Esophagus (tissue), 2 donors: ENCODE results near the gene ZYG11B. TPM values are rescaled to one million over a fixed set of nuclear protein-coding genes. Genes with fewer than 3 reads are reported as not detected.
"Not testable (repeated sequence)": the region's sequence is repeated elsewhere in the genome, so short reads cannot be mapped to it uniquely, and the experiment has no call there.

ENCODE experiments used
- H3K27ac ChIP-seq, 2 donors: one replicate each; pipeline ENCODE4 v1.5.1; 2013; ENCODE audit warnings: low read depth in 2 of 2, mild to moderate bottlenecking in 2 of 2, inconsistent platforms in 1 of 2, low read length in 1 of 2, moderate library complexity in 1 of 2
- H3K27me3 ChIP-seq, 2 donors: one replicate each; pipeline ENCODE4 v1.6.1; 2013; ENCODE audit warnings: low read length in 2 of 2, control low read depth in 1 of 2, mild to moderate bottlenecking in 1 of 2; ENCODE audit not compliant: insufficient read depth in 2 of 2, control insufficient read depth in 1 of 2
- H3K36me3 ChIP-seq, 2 donors: one replicate each; pipeline ENCODE4 v1.6.1; 2013; ENCODE audit warnings: low read length in 1 of 2; ENCODE audit not compliant: control insufficient read depth in 2 of 2, insufficient read depth in 2 of 2
- H3K4me1 ChIP-seq, 2 donors: one replicate each; pipeline ENCODE4 v1.6.1; 2013; ENCODE audit warnings: low read length in 1 of 2; ENCODE audit not compliant: control insufficient read depth in 2 of 2, insufficient read depth in 2 of 2
- H3K4me3 ChIP-seq, 2 donors: one replicate each; pipeline ENCODE4 v1.5.1; 2013; ENCODE audit warnings: low read length in 2 of 2, mild to moderate bottlenecking in 2 of 2, low read depth in 1 of 2, moderate library complexity in 1 of 2
- H3K9me3 ChIP-seq, 2 donors: one replicate each; pipeline ENCODE4 v1.6.1; 2013; ENCODE audit warnings: mild to moderate bottlenecking in 2 of 2, low read depth in 1 of 2, low read length in 1 of 2, moderate library complexity in 1 of 2; ENCODE audit not compliant: control insufficient read depth in 2 of 2, insufficient read depth in 1 of 2
- WGBS, 2 donors: extraction: QIAGEN DNeasy Blood & Tissue Kit; methylation state at CpG; one replicate each; pipeline ENCODE4 v1.1.7; 2013; 5-methylcytosine and 5-hydroxymethylcytosine counted together
- polyA plus RNA-seq, 2 donors: library from polyadenylated mRNA; stranded (reverse); fragments of 200-250 nt; gene quantifications; one replicate each; pipeline ENCODE4 v1.2.3, GENCODE V29; 2013
- donor health status: healthy with polysubstance abuse.
- donor health status: Bipolar disorder and iron deficiency.

Gene ZYG11B
- polyA plus RNA-seq, 2 donors = 3.4 TPM

DNA sequence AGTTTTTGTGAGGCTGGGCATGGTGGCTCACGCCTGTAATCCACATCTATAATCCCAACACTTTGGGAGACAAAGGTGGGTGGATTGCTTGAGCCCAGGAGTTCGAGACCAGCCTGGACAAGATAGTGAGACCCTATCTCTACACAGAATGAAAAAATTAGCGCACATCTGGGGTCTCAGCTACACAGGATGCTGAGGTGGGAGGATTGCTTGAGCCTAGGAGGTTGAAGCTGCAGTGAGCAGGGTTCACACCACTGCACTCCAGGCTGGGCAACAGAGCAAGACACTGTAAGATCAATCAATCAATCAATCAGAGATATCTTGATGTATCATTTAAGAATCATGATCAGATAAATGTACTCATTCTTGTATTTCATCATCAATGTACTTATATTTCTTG is 7.1 kb downstream of the ZYG11B start:
- Histone ChIP-seq H3K27me3 (no peaks in the 10 kb centered on the region), H3K4me1 (peaks cover 0 to under 1% of the 10 kb centered on the region in 2 donors), H3K27ac (no peak overlapping the region), H3K9me3 (no peaks in the 10 kb centered on the region), H3K36me3 (no peaks in the 10 kb centered on the region), H3K4me3 (no peak overlapping the region)
- WGBS, 2 donors = 94 to 97% methylated on average over 3 of the region's 3 CpGs

GRCh38 chr1:52735371-52735770 is 9.1 kb downstream of the ZYG11B start:
- H3K27ac ChIP-seq, H3K4me3 ChIP-seq, H3K4me1 ChIP-seq, H3K36me3 ChIP-seq, H3K9me3 ChIP-seq, H3K27me3 ChIP-seq: not testable (repeated sequence)
- 95% methylated on average over 9 of the region's 9 CpGs for WGBS, 2 donors

GRCh38 chr1:52738148-52738547 is 11.9 kb downstream of the ZYG11B start:
- no peaks in the 10 kb centered on the region for H3K9me3 ChIP-seq
- no peaks in the 10 kb centered on the region for H3K36me3 ChIP-seq
- no peak overlapping the region for H3K27ac ChIP-seq
- WGBS, 2 donors = 84 to 86% methylated on average over 5 of the region's 5 CpGs
- no peaks in the 10 kb centered on the region for H3K27me3 ChIP-seq
- no peaks in the 10 kb centered on the region for H3K4me1 ChIP-seq
- H3K4me3 ChIP-seq = no peak overlapping the region

- H3K36me3 ChIP-seq = no peaks in the 10 kb centered on the region
- H3K4me3 ChIP-seq = no peak overlapping the region
- WGBS, 2 donors = 89 to 91% methylated on average over 10 of the region's 10 CpGs
- no peaks in the 10 kb centered on the region for H3K27me3 ChIP-seq
- no peaks in the 10 kb centered on the region for H3K9me3 ChIP-seq
- H3K4me1 ChIP-seq = no peaks in the 10 kb centered on the region
- H3K27ac ChIP-seq = no peak overlapping the region
These were observed 12.6 kb downstream of the ZYG11B start for GRCh38 chr1:52738893-52739292.

- WGBS, 2 donors = 87 to 89% methylated on average over 4 of the region's 4 CpGs
- Histone ChIP-seq H3K27ac (no peak overlapping the region), H3K4me1 (no peaks in the 10 kb centered on the region), H3K36me3 (no peaks in the 10 kb centered on the region), H3K9me3 (no peaks in the 10 kb centered on the region), H3K27me3 (no peaks in the 10 kb centered on the region), H3K4me3 (no peak overlapping the region)
These were observed 13.6 kb downstream of the ZYG11B start for GRCh38 chr1:52739699-52740467.

DNA sequence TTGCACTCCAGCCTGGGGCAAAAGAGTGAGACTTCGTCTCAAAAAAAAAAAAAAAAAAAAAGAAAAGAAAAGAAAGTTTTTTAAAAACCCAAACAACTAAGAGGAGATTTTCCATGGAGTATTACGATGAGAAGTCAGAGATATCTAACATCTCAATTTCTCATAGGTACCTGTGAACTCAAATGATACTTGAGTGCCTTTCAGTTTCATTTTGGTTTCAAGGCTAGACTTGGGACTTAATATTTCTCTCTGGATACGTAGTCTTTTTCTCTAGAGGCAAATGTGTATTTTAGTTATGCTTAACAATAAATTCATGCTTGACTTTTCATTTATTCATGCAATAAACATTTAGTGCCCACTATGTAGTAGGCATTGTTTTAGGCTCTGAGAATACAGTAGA is 15.0 kb downstream of the ZYG11B start:
- Histone ChIP-seq H3K9me3 (no peaks in the 10 kb centered on the region), H3K4me3 (no peak overlapping the region), H3K27me3 (no peaks in the 10 kb centered on the region), H3K36me3 (no peaks in the 10 kb centered on the region), H3K4me1 (no peaks in the 10 kb centered on the region), H3K27ac (no peak overlapping the region)
- 79 to 86% methylated on average over 3 of the region's 3 CpGs for WGBS, 2 donors

DNA sequence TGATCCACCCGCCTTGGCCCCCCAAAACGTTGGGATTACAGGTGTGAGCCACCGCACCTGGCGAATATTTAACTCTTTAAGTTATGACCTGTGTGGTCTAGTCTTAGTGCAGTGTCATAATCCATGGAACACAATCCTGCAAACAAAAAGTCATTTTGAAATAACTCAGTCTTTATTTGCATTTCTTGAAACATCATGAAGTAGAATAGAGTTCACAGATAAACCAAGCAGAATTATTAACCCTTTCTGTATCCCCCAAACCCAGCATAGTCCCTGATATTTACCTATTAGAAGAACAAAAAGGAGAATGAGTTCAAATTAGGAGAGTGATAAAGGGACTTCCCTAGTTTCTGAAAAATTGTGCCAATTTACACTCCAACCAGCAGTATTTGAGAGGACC is 19.9 kb downstream of the ZYG11B start:
- 75 to 77% methylated on average over 4 of the region's 4 CpGs for WGBS, 2 donors
- Histone ChIP-seq H3K36me3 (no peaks in the 10 kb centered on the region), H3K27me3 (no peaks in the 10 kb centered on the region), H3K27ac (no peak overlapping the region), H3K9me3 (no peaks in the 10 kb centered on the region), H3K4me3 (no peak overlapping the region), H3K4me1 (no peaks in the 10 kb centered on the region)

- Histone ChIP-seq H3K4me3 (no peak overlapping the region), H3K4me1 (no peaks in the 10 kb centered on the region), H3K27ac (no peak overlapping the region), H3K36me3 (no peaks in the 10 kb centered on the region), H3K9me3 (no peaks in the 10 kb centered on the region), H3K27me3 (no peaks in the 10 kb centered on the region)
- 91% methylated on average over 1 of the region's 1 CpG for WGBS, 2 donors
These were observed 21.2 kb downstream of the ZYG11B start for GRCh38 chr1:52747450-52747849.

GRCh38 chr1:52748119-52748518 is 21.9 kb downstream of the ZYG11B start:
- no peak overlapping the region for H3K27ac ChIP-seq
- H3K27me3 ChIP-seq = no peaks in the 10 kb centered on the region
- no peak overlapping the region for H3K4me3 ChIP-seq
- H3K36me3 ChIP-seq = no peaks in the 10 kb centered on the region
- H3K9me3 ChIP-seq = no peaks in the 10 kb centered on the region
- no peaks in the 10 kb centered on the region for H3K4me1 ChIP-seq

DNA sequence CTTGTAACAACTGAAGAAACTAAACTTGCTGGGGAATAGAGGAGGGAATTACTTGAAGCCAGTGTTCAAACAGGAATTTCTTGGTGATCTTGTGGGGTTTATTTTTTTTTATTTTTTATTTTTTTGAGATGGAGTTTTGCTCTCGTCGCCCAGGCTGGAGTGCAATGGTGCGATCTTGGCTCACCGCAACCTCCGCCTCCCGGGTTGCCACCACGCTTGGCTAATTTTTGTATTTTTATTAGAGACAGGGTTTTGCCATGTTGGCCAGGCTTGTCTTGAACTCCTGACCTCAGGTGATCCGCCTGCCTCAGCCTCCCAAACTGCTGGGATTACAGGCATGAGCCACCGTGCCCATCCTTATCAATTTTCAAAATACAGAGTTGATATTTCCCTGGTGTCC is 23.2 kb downstream of the ZYG11B start:
- H3K36me3 ChIP-seq, H3K4me1 ChIP-seq, H3K4me3 ChIP-seq, H3K27me3 ChIP-seq, H3K9me3 ChIP-seq, H3K27ac ChIP-seq: not testable (repeated sequence)
- 89 to 92% methylated on average over 9 of the region's 9 CpGs for WGBS, 2 donors
